Measurements from ENCODE around the gene UNC80.

DNA sequence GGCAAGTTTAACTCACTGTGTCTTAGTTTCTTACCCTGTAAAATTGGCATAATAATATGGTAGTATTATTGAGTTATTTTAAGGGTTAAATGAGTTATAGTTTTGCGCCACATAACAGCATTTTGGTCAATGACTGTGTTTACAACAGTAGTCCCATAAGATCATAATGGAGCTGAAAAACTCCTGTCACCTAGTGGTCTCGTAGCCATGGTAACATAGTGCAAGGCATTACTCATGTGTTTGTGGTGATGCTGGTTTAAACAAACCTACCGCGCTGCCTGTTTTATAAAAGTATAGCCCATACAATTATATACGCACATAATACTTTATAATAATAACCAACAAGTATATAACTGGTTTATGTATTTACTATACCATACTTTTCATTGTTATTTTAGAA, 15.8 kb downstream of the UNC80 start:
- TF ChIP-seq, protein P1, sequence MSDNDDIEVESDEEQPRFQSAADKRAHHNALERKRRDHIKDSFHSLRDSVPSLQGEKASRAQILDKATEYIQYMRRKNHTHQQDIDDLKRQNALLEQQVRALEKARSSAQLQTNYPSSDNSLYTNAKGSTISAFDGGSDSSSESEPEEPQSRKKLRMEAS (IDR thresholded peaks at IDR 0.05; ENCODE audit: low read depth, low read length): no peak
- TF ChIP-seq POLR2A (IDR thresholded peaks at IDR 0.05; ENCODE audit: extremely low read depth, insufficient read length): no peak
- TF ChIP-seq, protein P2, sequence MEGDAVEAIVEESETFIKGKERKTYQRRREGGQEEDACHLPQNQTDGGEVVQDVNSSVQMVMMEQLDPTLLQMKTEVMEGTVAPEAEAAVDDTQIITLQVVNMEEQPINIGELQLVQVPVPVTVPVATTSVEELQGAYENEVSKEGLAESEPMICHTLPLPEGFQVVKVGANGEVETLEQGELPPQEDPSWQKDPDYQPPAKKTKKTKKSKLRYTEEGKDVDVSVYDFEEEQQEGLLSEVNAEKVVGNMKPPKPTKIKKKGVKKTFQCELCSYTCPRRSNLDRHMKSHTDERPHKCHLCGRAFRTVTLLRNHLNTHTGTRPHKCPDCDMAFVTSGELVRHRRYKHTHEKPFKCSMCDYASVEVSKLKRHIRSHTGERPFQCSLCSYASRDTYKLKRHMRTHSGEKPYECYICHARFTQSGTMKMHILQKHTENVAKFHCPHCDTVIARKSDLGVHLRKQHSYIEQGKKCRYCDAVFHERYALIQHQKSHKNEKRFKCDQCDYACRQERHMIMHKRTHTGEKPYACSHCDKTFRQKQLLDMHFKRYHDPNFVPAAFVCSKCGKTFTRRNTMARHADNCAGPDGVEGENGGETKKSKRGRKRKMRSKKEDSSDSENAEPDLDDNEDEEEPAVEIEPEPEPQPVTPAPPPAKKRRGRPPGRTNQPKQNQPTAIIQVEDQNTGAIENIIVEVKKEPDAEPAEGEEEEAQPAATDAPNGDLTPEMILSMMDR (IDR thresholded peaks at IDR 0.05; ENCODE audit: low read depth, low read length): no peak
- TF ChIP-seq MYC (IDR thresholded peaks at IDR 0.05; ENCODE audit: low read depth, low read length): no peak
